Astrocyte of the hippocampus (primary cell): ENCODE measurements around the gene SLC22A17.
A peak's percentile ranks its signal among the peaks of the same experiment; 100 is the strongest.

Source experiments
- DNase-seq: peaks from one replicate; pipeline ENCODE4 v3.0.0; 2011; ENCODE audit warnings: low read depth, low spot score

Gene SLC22A17

DNA sequence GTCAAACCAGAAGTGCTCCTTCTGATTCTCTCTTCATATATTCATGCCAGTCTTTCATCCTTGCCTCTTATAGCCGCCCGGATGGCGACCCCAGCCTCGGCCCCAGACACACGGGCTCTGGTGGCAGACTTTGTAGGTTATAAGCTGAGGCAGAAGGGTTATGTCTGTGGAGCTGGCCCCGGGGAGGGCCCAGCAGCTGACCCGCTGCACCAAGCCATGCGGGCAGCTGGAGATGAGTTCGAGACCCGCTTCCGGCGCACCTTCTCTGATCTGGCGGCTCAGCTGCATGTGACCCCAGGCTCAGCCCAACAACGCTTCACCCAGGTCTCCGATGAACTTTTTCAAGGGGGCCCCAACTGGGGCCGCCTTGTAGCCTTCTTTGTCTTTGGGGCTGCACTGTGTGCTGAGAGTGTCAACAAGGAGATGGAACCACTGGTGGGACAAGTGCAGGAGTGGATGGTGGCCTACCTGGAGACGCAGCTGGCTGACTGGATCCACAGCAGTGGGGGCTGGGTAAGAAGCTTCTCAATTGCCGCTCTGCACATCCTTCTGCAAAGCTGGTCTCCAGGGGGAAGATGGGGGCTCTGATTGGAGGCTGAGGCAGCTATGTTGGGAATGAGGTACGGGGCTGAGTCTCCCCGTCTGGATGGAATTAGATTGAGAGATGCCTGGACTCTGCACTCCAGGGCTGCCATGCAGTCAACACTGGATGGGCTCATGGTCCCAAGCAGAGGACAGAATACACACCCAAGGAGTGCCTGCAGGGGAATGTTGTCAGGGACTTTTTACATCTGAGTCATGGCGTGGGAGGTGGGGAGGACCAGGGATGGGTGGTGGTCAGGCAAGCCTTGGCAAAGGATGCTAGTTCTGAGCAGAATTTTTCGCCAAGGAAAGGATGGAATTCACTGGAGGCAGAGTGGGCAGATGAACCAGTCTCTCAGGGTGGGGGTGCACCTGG, 44.7 kb downstream of the SLC22A17 start:
- DNase-seq, result peak; percentile 38

DNA sequence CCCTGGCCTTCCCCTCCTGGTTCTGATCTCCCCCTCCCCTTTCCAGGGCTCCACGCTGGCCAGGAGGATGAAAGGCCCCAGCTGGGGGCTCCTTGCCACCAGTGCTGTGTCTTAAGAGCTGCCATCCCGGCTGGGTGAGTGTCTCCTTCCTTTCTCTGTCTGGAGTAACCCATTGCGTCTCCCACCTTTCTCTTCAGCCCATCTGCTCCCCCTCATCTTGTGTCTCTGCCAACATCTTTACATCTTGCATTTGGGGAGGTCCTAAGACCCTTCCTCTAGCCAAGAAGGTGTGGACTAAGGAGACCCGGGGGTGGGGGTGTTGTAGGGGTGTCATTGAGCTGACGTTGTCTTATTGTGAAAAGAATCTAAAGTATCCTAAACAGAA, 45.5 kb downstream of the SLC22A17 start:
- no peak for DNase-seq

DNA sequence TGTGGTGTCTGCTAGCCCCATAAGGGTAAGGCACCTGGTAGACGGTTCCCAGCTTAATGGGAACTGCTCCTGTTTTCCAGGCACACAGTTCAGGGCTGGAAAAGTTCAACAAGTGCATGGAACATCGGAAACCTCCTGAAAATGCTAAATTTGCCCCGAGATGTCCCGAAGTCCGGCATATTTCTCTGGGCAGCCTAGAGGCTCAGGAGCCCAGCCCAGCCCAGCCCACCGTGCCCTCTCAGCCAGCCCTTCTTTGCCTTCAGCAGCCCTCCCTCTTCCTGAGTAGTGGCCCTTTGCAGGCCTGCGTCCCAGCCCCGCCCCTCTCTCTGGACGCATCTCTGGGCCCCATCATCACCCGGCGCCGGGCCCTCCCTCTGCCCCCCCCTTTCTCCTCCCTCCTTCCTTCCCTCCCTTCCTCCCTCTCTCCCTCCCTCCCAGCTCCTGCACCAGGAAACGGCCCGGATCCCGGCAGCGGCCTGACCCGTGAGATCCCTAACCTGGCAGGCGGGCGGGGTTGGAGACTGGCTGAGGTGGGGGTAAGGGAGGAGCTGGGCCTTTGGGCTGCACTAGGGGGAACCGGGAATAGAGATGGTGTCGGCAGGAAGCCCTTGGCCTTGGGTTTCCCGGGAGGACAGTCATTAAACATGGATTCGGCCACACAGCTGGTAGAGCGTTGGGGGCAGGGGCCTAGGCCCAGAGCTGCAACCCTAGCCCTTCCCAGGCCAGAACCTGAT, 46.1 kb downstream of the SLC22A17 start, which contains the start of gene BCL2L2:
TSS of gene BCL2L2 (plus strand) at position 422 of the 734 bp plus-strand sequence. CDS start 935 bp downstream, outside the sequence.
- DNase-seq, result peak; percentile 96

DNA sequence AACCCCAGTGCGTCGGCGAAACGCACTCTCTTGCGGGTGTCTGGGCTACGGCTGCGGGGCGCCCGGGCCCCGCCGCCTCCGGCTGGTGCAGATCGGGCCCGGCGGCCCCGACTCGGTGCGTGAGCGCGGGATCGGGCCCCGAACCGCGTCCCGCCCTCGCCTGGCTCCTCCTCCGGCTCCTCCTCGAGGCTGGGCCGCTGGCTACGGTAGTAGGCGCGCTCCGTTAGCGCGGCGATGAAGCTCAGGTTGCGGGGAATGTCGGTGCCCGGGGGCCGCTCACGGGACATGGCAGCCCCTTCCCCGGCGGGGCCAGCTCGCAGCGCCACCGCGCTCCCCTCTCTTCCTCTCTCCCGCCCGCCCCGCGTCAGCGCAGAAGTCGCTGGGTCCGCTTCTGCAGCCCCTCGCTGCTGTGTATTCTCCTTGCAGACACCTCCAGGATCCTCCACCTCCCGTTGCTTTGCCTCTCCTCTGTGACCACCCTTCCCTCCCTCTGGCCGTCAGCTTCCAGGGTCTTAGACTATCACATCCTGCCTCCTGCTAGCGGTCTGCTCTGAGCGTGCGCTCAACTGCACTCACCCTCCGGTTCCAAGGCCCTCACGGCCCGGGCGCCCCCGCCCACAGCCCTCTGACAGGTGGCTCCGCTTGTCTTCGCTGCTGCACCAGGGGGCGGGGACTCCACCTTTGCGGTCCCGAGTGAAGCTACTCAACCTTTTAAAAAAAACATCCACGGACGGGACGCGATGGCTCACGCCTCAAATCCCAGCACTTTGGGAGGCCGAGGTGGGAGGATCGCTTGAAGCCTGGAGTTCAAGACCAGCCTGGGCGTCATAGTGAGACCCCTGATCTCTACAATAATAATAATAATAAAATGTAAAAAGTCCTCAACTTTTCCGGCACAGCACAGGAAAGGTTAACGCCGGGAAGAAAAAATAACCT, 50.1 kb downstream of the SLC22A17 start, which contains the start of gene PPP1R3E:
TSS of gene PPP1R3E (minus strand) at position 570 of the 936 bp plus-strand sequence. CDS start at position 287, 283 bp downstream.
- peak; percentile 74 for DNase-seq

DNA sequence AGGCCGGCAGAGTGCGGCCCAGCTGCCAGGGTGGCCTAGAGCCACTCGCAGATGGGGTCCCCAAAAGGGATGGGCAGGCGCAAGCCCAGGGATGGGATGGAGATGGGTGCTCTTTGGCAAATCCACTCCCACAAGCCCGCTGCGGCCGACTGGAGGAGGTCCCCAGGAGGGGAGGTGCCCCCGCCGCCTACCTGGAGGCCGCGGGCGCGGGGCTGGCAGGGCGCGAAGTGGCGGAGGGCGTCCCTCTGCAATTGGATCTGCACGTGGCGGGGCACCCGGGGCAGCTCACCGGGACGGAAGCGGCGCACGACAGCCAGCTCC, 50.8 kb downstream of the SLC22A17 start:
- DNase-seq, result no peak

DNA sequence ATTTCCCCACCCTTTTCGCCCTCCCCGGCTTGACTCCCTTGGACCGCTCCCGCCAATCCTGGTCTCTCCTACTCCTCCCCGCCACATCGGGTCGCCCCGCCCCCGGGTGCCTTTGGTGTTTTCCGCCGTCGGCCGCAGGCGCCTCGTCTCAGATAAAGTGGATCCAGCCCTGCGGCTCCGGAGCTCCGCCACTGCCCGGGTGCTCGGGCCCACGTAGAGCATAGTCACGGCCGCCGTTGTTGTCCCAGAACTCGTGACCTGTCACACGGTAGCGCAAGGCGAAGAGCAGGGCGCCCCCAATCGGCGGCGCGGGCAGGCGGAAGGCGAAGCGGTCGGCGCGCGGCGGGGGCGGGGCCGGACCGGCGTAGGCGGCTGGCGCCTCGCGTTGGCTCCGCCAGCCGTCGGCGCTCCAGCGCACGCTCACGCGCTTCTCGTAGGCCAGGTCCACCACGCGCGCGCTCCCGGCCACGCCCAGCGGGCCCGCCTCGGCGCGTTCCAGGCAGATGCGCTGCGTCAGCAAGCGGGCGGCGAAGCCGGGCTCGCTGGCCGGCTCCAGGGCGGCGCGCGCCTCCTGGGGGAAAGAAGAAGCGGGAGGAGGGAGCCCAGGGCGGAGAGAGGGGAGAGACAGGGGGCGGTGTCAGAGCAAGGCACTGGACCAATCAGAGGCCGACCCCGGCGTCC, 51.3 kb downstream of the SLC22A17 start:
- peak; percentile 100 for DNase-seq

DNA sequence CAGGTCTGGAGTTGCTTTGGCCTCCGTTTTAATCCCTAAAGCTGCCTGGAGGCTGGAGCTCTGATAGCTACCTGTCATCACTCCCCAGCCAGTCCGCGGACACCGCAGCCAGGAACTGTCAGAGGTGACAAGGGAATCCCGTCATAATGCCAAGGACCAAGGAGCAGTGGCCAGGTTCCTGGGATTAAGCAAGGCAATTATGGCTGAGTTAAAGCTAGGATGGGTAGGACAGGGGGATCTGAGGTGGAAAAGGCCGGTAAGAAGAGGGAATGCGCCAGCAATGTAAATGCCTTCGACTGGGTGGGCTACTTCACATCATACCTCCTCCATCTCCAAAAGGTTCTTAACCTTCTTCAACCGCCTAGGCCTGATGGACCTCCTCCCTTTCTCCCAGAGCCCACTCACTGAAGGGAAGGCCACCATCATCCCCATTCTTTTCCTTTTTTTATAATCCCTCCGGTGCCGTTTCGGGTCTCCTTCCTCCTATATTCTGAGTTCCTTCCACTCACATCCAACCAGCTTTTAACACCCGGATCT, 51.9 kb downstream of the SLC22A17 start:
- DNase-seq, result peak; percentile 51

DNA sequence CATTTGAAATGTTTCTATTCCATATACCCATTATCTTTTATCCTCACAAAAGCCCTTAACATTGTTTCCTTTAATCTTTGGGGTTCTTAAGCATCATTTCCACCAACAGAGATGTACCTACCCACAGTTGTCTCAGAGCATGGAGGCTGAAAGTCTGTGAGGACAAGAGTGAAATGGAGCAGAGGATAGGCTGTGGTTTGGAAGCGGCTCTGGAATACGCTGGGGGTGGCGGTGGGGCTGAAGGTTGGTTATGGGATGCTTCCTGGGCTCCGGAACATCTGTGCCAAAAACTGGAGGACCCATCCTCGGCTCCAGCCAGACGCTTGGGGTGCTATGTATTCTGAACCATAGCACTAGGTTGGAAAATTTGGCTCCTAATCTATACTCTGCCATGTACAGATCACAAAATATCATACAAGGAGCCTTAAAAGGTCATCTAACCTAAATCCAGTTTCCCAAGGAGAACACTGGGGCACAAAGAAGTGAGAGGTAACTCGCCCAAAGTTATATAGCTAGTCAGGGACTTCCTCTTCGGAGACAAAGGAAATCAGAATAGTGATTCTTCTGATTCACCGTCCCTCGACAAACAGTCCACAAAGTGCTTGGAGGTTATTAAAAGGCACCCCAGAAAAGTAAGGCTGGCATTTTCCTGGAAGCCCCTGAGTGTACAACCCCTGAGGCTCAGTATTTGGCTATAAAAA, 52.6 kb downstream of the SLC22A17 start:
- DNase-seq, result no peak

DNA sequence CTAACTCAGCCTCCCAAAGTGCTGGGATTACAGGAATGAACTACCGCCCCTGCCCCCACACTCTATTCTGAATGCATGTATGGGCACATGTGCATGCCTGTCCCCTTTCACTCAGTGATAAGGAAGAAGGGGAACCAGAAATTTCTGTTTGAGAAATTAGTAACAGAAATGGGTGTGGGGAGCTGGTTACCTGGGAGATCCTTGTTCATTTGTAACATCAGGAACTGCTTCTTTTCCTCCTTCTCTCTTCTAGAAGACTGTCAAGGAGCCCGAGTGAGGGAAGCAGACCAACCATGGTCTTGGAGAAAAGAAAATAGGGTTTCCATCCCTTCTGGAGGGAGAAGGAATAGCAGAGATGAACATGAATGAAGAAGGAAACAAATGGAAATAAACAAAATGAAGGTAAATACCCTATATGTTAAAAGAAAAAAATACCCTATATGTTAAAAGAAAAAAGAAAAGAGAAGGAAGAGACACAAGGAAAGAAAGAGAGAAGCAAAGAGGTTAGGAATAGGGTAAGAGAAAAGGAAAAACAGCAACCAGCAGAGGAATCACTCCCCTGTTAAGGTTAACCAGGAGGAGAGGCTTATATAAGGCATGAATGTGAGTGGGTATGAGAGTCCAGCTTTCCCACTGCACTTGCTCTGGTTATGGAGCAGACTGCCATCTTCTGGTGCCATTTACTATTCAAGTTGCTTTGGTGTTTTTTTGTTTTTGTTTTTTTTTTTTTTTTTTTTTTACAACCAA, 53.3 kb downstream of the SLC22A17 start:
- DNase-seq, result peak; percentile 63

DNA sequence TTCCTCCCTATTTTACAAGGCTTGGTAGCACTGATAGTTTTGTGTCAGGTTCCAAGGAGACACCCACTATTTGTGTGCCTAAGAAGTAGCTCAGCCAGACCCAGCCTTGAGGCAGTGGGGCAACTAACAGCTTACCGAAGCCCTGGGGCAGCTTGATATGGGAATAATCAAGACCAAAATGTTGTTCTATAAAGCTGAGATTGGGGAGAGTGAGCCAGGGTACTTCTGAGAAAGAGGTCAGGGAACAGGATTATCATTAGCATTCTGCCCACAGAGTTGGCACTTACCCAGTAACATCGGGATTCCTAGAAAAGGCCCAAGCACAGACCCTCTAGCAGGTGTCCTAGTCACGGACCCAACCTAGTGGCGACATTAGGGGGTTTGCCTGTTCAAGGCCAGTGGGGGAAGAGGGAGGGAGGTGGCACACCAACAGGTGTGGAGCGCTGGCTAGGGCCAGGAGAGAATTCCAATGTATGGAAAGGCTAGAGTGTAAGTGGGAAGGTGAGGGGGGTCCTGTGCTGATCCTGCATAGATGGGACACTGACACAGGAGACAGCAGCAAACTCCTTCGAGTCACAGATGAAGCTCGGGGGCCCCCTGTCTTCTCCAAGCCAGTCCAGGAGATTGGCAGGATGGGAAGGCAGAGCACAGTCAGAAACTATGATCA, 54.9 kb downstream of the SLC22A17 start:
- DNase-seq, result peak; percentile 15

DNA sequence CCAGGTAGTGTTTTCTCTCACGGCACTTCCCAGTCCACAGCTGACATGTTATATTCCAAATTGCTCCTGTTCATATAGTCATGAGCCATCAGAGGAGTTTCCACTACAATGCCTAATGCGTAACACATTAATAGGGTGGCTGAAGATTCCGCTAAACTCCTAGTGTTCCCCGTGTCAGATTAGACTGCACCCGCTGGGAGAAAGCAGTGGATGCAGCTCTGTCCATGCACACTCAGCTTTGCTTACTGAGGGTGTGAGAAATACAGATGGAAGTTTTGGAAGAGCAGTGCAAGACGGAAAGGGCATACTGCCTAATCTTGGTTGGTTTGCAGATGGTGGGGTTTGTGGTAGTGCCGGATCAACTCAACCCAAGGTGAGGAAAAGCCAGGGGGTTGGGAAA, 55.6 kb downstream of the SLC22A17 start:
- no peak for DNase-seq
